ENCODE measurements around the gene ATP5PF. TPM values are rescaled to one million over a fixed set of nuclear protein-coding genes. Genes with fewer than 3 reads are reported as not detected.

Gene ATP5PF
- total RNA-seq, 1 donor from 2014 or later = 111 TPM

Other genes with a start within 250 kb of the ATP5PF start
- gene MRPL39, start 127.4 kb downstream of the ATP5PF start, total RNA-seq = 26.9 and 31.6 TPM in 2 replicates
- gene JAM2, start 95.6 kb downstream of the ATP5PF start, total RNA-seq = 0.49 and 1.3 TPM in 2 replicates
- gene GABPA, start 68 bp upstream of the ATP5PF start, total RNA-seq = 29.5 and 33.5 TPM in 2 replicates

Data from T-helper 1 cell treated with Interleukin-12 subunit alpha and Interleukin-12 subunit beta and Interleukin-4 antibody, amounts not matched to agents 30 ng/mL and 1 ng/mL, for 36 hours (primary cell).